Stimulated activated CD8-positive, alpha-beta memory T cell treated with anti-CD3 and anti-CD28 coated beads, Interleukin-12 subunit alpha, Interleukin-12 subunit beta, amount 100 ng/mL, for 1 hour (primary cell): ENCODE data around the gene ICE1.
"Not testable (repeated sequence)": the region's sequence is repeated elsewhere in the genome, so short reads cannot be mapped to it uniquely, and the experiment has no call there.

ENCODE experiments used
- DNase-seq: peaks from one replicate; pipeline ENCODE4 v3.0.0-alpha.2; 2020; ENCODE audit warnings: low read depth

ICE1 gene

DNA sequence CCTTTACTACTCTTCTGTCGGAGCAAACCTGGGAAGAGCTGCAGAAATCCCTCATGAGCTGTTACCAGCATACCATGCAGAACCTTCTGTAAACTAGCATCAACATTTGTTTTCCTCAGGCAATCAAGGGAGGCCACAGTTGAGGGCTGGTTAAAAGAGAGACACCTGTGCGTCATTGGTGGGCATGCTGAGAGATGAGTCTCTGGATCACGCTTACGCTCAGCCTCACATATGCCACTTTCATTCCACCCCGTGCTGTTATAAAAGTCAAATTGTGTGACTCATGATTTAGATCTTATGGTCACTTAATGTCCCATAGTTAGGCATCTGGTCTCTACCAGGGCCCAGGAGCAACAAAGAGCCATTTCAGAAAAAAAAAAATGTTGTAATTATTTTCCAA lies 18.1 kb upstream of the ICE1 start:
- DNase-seq, result no peak

DNA sequence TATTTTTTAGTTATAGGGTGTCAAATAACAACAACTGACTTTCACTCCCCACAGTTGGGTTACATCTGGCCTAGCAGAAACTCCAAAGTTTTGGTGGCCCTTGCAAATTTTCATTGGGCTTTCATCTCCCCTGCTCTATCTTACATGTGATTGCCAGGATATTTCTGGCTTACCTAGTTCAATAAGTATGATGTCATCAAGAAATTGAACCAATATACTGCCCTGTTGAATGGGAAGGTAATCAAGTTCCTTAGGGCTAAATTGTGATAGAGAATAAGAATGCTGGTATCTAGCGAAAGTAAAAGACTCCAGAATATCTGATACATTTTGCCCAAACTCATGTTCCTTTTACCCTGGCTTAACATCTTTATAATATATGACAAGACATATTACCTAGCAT lies 17.0 kb upstream of the ICE1 start:
- no peak for DNase-seq

DNA sequence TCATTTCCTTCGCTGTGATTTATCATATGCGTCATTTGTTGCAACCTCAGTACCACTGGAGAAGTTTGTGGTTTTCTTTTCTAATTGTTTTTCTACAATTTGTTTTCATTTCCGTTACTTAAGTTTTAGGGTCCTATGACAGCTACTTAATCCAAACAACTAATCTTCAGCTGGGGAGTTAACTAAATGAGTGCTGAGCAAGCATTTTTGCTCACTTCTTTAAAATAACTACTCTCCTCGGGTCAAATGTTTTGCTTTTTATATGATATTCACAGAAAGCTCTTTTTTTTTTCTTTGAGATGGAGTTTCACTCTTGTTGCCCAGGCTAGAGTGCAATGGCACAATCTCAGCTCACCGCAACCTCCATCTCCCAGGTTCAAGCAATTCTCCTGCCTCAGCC lies 14.6 kb upstream of the ICE1 start:
- no peak for DNase-seq

DNA sequence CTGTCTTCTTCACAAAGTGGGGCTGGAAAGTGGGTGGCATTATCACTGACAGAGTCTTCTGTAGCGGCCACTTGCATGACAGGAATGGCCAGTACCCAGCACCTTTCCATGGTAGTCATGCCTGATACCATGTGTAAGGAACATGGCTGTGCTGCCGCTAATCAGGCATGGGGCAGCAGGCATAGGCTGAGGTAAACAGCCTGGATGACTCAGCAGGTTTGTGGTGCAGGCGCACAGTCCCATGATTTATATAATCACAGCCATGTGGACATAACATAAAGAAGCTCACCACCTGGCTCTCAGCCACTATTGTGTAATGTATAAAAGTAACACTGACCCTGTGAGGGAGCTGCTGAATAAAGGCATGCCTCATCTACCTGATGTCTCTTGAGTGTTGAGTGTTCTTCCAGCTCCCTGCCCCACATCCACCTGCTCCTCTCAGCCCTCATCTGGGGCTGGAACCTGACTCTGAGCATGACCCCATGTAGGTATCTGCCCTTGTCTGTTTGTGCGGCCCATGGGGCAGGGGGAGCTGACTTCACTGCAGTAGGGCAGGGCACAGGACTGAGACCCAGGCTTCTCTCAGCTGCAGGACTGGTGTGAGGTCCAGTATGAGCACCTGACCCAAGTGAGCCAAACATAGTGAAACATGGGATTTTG lies 13.2 kb upstream of the ICE1 start:
- no peak for DNase-seq

DNA sequence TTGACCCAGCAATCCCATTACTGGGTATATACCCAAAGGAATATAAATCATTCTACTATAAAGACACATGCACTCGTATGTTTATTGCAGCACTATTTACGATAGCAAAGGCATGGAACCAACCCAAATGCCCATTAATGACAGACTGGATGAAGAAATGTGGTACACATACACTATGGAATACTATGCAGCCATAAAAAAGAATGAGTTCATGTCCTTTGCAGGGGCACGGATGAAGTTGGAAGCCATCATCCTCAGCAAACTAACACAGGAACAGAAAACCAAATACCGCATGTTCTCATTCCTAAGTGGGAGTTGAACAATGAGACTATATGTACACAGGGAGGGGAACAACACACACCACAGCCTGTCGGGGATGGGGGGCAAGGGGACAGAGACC lies 8.6 kb upstream of the ICE1 start:
- not testable (repeated sequence) for DNase-seq

DNA sequence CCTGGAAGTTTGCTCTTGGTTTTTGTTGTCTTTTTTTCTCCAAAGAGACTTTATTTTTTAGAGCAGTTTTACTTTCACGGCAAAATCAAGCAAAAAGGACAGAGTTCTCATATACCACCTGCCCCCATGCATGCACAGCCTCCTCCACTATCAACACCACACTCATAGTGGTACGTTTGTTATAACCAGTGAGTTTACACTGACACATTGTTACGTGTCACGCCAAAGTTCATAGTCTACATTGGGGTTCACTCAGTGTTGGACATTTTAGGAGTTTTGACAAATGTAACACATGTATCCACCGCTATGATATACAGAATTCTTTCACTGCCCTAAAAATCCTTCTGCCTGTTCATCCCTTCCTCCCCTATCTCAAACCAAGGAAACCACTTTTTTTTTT lies 7.5 kb upstream of the ICE1 start:
- no peak for DNase-seq

DNA sequence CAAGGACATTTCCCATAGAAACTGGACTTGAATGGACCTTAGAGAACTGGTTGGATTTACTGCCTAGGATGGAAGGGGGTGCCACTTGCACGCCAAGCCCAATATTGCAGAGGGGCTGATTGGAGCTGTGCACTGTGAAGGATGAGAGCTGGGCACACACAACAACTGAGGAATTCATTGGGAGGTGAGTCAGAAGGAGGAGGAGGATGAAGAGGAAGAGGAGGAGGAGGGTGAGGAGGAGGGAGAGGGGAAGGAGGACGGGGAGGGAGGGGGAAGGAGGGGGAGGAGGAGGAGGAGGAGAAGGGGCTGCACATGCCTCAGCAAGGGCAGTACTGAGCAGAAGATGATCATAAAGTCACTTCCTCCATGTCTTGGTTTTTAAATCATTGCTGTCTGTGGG lies 5.7 kb upstream of the ICE1 start:
- no peak for DNase-seq

DNA sequence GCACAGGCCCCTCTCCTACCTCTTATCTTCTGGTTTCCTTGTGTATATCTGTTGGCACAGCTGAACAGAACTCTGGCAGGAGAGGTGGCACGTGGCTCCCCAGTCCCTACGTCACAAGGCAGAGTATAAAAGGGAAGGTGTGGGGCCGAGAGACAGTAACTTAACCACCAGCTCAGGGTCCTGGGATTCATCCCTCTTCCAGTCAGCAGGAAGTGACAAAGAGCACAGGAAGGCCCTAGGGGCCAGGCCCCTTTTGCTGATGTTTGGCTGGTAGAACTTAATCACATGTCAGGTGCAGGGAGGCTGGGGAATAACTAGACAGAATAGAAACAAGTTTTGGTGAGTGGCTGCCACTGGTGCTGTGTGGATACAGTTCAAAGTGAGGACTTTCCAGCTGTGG lies 4.5 kb upstream of the ICE1 start:
- DNase-seq, result no peak

DNA sequence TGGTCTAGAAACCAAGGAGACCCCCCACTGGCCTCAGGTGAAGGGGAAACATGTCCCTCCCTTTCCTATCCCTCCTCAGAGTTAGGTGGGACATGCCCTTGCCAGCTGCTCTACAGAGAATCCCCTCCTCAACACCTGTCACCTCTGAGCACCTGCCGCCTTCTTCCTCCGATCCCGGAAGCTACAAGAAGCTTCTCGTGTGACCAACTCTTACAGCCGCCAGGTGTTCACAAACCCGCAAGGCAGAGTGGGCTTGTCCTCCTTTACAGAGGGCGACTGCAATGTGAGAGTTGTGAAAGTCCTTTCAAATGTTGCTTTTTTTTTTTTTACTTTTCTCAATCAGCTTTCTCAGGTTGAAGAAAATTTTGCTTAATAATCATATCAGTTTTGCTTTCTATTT lies 3.7 kb upstream of the ICE1 start:
- no peak for DNase-seq

DNA sequence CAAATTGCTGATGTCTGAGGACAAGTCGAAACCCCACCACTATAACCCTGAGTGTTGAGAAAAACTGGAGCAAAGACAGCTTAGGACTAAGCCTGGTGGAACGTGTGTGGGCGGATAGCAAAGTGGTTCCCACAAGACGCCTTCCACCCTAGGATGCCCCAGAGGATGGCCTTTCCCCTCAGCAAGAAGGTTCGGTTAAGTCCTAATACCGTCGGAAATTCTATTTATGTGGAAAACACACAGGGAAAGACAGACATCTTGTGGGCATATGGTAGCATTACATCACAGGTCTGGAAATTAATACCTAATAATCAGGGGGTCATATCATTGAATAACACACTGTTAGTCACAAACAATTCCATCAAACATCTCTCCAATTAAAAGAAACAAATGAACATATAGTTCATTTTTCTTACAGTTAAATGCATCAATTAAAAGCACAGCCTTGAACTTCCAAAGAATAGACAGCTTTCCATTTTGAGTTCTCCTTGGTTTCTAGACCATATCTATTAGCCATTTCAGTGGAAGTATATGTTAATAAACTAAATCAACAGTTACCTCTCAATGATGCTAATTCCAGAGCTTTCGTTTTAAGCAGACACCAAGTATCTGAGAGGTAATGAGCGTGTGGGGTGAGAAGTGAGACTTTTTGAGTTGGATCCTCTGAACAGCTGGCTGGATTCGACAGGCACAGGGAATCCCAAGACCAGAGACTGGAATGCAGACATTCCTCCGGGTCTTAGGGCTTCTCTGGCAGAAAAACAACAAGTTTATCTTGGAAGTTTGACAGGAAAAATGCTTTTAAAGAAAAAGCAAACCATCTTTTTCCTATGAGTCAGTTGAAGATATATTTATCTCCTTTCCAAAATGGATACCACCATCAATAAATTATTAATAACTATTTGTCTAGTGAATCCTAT lies 2.9 kb upstream of the ICE1 start:
- DNase-seq, result no peak

DNA sequence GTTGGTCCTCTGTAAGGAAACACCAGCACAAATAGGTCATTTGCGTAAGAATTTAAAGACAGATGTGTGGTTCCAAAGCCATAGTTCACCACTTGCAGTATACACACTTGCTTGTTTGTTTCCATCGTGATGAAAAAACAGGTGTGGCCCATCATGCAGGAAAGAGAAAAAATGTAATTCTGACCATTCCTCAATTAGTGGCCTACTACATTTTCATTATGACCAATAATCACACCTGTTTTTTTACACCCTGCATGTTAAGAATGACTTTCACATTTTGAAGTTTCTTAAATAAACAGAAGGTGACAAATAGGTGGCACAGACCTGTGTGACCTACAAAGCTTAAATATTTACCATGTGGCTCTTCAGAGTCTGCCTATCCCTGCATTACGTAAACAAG lies 2.2 kb upstream of the ICE1 start:
- no peak for DNase-seq

DNA sequence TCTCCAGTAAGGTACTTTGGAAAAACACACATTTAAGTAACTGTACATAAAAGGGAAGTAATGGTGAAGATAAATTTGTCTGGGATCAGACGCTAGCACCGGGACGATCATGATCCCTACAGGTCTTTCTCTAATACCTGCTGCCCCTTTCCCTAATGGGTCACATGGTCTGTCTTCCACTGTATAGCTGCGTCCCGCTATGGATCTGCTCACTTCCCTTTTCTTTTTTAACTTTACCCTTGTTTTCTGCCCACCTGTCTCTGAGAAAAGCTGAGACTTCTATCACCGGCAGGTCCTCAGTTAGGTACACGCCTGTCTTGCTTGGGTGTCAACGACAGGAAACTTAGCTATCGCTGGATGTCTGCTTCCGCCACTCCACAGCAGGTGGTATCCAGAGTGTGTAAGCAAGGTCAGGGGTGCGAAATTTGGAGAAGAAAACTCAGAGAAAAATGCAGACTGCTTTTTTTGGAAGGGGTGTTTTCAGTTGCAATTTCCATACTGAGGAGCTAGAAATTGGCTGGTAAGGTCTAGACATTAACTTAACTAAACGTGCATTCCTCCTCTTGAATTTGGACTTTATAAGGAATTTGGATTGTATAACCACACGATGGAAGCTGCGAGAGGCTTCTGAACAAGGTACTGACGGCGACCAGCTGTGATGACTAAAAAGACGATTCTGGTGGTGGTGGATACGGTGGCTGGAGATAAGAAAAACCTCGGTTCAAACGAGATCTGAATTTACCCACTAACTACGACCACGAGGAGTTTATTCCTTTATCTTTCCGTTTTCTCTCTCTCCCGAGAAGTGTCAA lies 1.1 kb upstream of the ICE1 start:
- peak; percentile 1 for DNase-seq

DNA sequence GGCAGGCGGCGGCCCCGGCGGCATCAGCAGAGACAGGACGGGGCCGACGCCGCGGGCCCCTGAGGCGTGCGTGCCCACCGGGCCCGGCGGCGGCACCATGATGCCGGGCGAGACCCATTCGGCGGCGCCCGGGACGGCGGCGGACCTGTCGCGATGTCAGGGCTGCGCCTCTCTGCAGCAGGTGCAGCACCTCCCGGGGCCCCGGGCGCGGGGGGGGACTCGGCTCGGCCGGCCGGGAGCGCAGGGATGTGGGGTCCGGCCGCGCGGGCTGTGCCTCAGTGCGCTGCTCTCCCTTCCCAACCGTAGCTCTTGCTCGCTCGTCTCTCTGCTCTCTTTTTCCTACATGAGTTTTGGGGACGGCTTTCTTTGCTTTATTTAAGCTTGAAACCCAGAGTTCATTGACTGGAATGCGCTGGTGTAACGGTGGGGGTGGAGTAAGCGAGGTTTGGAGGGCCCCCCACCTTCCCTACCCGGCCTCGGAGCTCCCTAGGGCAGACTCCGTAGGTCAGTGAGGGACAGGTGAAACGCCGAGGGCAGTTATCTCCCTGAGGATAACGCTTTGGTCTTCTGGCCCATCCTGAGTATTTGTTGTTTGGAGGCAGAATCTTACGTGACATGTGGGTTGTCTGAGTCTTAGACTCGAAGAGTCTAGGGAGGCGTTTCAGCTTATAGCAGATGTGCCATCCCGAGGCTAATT lies 490 bp downstream of the ICE1 start:
- no peak for DNase-seq

DNA sequence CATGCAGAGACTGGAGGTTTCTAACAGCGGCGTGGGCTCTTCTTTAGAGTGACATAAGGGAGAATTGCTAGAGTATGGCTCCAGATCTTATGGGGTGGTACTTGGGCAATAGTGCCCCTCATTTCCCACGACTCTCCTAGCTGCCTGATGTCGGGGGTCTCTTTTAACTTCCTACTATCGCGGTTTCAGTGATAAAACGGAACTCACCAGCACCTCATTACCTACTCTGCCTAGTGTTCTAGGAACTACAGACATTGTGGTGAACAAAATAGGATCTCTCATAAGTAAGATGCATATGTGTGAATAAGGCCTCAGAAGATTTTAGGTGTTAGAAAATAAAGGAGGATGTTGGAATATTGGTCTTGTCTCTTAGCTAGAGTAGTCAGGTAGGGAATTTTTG lies 1.1 kb downstream of the ICE1 start:
- no peak for DNase-seq

DNA sequence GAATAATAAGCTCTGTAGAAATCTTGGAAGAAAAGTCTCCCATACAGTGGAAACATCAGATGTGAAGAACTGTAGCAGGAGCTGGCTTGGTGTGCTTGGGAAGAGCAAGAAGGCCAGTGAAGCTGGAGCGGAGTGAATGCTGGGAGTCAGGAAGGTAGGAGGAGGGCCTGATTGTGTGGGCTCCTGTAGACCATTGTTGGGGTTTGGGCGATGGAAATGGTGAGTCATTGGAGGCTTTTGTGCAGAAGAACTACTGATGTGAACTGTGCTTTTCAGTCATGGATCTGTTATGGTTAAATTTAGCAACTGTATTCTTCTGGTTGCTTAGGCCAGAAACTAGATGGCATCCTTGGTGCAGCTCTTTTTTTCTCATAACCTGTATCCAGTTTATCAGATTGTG lies 2.3 kb downstream of the ICE1 start:
- DNase-seq, result no peak

DNA sequence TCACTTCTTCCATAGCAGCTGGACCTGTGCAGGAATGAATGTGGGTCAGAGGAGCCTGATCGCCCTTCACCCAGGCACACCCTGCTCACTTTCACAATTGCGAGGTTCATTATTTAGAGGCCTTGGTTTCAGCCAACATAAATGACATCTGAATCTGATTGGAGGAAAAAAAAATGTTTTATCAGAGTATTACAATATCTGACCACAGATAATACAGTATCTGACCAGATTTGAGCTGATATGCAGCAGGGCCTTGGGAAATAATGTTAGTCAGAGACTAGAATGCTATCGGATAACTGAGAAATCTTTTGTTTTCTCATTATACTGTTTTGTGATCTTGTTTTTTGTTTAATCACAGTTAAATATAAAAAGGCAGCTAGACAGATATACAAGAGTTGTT lies 7.7 kb downstream of the ICE1 start:
- no peak for DNase-seq

DNA sequence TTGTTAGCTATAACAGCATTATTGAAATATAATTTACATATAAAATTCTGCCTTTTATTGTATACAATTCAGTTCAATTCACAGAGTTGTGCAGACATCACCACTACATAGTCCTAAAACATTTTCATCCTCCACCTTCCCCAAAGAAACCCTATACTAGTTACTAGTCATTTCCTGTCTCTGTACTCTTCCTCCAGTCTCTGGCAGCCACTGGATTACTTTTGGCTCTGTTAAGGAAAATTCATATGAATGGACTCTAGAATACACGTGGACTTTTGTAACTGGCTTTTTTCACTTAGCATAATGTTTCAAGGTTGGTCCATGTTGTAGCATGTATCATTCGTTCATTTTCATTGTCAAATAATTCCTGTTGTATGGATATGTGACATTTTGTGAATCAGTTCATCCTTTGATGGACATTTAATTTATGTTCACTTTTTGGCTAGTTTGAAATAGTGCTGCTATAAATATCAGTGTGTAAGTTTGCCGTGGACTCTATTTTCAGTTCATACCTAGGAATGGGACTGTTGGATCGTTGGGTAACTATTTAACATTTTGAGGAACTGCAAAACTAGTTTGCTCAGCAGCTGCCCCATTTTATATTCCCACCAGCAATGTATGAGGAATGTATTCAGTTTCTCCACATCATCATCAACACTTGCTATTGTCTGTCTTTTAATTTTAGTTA lies 9.7 kb downstream of the ICE1 start:
- DNase-seq, result no peak

DNA sequence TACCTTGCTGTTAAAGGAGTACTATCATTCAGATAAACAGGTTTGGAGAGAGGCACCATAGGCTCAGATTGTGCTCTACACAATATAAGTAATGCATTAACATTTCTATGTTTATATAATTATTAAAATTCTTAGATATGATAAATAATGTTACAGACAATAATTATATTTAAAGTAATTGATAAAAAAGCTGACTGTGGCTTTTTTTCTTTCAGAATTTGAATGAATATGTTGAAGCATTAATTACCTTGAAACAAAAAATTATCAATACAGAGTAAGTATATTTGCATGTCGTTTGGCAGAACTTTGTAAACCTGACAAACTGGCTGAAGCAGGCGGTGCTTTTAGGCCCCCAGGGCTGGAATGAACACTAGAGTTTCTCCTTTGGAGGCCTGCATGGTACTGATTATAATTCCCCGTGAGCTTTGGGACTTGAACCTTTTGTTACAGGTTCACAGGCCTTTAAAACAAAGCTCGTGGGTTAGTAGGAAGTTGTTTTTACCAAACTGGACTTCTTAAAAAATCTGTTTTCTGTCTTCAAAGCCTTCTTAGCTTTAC lies 13.8 kb downstream of the ICE1 start:
- DNase-seq, result no peak

DNA sequence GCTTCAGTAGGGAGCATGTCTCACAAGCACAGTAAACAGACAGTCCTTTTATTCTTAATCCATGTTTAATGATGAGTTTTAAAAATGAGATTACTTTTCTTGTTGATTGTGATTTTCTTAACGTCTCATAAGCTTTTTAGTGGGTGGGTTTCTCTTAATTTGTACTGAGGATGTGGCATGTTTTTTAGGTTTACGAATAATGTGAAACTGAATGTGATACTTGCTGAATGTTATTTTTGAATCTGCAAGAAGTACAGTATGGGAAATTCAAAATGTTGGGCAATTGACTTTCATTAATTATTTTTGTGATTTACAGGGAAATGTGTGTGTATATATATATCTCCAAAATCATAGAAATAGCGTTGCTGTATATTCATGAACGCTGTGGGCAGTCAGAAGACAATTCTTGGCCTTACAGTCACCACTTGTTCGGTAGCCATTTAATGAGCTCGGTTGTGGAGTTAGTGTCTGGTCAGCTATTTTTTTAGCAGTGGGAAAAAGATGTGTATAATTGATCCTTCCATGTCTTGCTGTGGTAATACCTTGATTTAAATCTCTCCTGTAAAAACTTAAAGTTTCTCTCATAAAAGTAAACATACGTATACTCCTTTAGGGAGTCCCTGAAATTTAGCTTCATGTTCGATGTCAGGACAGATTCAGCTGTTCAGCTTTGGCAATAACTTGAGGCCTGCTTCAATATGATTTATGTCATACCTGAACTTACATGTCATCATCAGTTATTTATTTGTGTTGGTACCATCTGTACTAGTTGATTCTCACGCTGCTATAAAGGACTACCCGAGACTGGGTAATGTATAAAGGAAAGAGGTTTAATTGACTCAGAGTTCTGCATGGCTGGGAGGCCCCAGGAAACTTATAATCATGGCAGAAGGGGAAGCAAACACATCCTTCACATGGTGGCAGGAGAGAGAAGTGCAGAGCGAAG lies 15.0 kb downstream of the ICE1 start:
- DNase-seq, result no peak

DNA sequence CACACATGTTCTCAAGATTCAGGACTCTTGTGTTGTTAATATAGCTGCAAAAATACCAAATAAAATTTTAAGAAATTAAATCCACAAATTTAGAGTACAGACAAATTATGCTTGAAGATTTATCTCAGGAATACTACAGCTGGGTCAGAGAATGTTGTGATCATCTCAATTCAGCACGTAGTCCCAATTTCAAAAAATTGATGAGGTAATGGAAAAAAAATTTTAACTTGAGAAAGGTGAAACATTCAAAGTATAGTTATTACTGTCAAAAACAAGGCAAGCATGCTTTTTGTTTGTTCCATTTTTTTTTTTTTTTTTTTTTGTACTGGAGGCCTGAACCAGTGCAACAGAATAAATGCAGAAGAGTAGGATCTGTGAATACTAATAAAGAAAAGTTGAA lies 29.4 kb downstream of the ICE1 start:
- no peak for DNase-seq
